ELR (cell line): ENCODE measurements around the gene NOP16.
"Not testable (repeated sequence)": the region's sequence is repeated elsewhere in the genome, so short reads cannot be mapped to it uniquely, and the experiment has no call there.

Experiments
- DNase-seq: peaks from one replicate; pipeline ENCODE4 v3.0.0-alpha.2; 2015; ENCODE audit warnings: low read depth

Gene NOP16

DNA sequence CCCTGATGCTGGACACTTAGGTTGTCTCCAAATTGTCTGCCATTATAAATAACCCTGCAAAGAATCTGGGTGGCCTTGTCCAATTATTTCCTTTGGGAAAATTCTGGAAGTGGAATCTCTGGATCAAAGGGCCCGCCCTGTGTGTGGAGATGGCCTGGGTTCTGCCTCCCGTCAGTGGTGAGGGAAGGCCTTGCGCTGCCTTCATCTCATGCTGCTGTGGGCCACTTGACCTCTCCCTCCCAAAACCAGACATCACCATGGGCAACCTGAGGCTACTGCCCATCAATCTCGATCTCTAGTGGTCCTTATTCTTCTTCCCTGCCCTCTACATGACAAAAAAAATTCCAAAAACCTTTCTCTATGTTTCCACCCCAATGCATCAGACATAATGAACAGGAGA lies 21.4 kb upstream of the NOP16 start:
- no peak for DNase-seq

DNA sequence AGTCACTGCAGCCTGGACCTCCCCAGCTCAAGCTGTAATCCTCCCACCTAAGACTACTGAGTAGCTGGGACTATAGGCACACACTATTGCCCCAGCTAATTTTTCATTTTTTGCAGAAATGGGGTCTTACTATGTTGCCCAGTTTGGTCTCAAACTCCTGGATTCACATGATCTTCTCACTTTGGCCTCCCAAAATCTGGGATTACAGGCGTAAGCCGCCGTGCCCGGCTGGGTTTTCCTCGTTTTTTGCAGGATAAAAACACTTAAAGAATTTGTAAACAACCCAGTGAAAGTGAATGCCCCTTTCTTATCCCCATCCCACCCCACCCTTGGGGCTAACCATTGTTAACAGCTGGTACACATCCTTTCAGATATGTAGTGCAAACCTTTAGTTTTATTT lies 20.2 kb upstream of the NOP16 start:
- DNase-seq = no peak

DNA sequence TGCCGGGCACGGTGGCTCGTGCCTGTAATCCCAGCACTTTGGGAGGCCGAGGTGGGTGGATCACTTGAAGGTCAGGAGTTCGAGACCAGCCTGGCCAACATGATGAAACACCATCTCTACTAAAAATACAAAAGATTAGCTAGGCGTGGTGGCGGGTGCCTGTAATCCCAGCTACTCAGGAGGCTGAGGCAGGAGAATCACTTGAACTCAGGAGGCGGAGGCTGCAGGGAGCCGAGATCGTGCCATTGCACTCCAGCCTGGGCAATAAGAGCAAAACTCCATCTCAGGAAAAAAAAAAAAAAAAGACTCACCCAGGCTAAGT lies 19.8 kb upstream of the NOP16 start:
- DNase-seq = not testable (repeated sequence)

DNA sequence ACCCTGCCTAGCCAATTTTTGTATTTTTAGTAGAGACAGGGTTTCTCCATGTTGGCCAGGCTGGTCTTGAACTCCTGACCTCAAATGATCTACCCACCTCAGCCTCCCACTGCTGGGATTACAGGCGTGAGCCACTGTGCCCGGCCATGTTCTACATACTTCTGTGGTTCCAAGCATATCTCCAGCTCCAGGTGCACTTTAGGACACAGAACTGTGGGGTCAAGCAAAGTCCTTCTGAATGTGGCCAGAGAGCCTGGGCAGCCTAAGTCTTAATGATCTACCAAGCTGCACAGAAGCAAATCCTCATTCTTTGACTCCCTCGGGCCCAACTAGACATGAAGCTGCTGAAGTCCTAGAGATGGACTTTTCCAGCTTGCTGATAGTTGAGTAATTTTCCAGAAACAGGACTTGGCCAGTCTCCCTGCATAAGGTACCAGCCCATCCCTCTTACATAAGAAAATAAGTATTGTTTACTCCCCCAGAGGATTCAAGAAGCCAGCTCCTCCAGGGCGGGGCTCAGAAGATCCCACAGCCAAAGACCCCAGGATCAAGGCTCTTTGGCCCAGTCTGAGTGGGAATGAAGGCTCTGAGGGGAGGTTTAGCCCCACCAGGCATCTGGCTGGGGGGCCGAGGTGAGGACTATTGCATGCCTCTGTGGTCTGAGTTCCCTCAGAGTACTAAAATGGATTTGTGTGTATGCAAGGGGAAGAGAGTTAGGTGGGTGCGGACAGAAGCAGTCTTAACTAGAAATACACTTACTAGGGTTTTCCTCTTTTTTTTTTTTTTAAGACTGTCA lies 19.3 kb upstream of the NOP16 start:
- DNase-seq = no peak

DNA sequence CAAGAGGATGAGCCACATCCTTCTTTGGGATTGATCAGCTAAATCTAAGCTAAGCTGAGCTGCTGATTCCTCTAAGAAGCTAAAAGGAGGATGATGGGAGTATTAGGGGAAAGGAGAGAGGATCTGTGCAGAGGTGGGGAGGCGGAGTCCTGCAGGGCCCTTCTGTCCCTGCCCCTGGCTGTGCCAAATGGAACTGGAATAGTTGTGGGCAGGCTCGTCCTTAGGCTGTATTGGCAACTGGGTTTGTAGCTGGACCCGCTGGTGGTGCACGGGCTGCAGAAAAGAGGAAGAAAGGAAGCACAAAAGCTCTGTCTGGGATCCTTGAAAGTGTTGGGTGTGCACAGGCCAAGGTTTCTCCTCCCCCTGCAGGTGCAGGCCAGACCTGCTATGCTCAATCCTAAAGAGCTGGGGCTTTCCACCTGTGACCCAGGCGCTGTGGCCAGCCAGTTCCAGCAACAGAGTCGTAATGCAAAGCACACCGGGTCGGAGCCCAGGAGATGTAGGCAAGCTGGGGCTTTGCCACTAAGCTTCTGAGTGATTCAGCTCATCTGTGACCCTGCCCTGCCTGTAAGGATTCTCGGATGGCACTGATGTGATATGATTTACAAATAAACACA lies 18.1 kb upstream of the NOP16 start:
- DNase-seq = no peak

DNA sequence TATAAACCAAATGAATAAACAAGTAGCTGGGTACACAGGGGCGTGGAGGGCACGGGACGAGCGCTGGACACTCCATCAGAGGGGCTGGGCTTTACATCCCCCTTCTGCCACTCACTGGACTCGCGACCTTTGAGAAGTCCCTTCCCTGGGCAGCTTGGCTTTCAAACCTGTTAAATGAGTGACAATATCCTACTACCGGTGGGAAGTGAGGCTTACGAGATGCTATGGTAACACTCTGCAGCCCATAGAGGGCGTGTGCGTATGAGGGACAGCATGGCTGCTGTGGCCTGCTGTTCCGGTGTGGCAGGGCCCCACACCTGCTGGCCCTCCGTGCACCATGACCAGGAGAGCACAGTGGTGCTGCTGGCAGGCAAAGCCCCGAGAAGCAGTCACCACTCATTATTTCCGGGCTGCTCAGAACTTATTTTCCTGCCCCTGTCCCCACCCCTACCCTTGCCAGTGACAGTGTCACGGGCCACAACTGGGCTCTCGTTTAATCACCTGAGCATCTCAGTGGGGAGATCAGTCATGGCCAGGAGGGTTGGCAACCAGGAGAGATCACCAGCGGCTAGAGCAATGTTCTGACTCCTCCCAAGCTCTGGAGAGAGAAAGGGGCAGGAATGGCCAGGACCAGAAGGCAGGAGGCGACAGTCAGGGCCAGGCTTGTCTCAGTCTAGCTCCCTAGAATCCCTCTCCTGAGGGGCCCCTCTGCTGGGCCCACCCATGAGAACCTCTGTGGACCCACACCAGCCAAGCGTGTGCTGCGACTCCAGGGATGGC lies 17.4 kb upstream of the NOP16 start:
- no peak for DNase-seq

DNA sequence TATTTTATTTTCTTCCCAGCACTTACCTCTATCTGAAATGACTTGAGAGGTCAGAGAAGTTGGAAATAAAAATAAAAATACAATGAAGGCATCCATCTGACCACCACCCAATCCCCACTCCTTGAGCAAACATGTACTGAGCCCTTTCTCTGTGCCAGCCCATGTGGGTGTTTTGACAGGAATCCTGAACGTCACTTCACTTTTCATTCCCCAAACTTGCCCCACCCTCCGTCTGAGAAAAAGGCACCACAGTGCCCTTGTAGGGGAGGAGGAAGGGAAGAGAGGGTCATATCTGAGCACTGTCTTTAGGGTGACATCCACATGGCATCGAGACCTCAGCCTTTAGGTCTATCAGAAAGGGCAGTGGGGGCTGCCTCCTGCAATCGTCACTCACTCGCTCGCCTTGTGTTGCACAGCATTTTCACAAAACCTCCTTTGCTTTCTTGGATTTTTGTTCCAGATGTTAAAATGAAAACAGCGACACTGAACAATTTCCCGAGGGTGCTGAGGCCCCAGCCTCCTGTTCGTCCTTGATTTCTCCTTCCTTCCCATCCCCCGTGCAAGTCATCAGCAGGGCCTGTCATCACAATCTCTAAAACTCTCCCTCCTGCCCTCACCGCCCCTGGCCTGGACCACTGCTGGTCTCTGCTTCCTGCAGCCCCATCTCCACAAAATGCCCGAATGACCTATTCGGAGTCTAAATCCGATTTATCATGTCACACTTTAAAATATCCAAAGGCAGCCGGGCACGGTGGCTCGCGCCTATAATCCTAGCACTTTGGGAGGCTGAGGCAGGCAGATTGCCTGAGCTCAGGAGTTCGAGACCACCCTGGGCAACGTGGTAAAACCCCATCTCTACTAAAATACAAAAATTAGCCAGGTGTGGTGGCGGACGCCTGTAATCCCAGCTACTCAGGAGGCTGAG lies 13.1 kb upstream of the NOP16 start:
- DNase-seq = no peak

DNA sequence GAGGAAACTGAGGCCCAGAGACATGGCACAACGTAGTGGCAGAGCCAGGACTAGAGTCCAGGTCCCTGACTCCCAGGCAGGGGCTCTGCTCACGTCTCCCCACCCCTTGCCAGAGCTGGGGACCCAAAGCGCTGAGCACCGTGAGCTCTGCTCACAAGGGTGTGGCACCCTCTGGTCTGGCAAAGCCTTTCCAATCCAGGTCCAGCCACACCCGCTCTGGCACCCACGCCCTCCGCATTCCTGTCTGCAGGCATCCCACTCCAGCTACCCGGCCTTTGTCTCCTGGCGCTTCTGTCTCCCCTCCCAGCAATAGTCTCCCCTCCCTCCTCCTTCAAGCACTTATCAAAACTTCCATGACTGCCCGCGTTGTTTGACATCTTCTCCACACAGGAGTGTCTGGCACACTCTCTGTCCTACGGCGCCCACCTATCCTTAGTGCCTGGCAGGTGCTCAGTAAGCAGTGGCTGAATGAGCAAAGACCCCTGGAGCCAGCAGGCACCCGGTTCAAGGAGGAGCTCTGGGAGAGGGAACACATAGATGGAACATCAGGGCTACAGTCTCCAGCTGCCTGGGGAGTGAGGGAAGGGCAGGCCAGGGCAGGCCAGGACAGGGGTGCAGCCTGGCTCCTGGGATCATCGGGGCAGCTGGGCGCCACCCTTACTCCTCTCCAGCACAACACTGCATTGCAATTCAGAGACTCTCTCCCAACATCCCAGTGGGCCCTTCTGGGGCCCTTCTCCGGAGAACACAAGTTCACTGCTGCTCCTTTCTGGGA lies 12.2 kb upstream of the NOP16 start:
- no peak for DNase-seq

DNA sequence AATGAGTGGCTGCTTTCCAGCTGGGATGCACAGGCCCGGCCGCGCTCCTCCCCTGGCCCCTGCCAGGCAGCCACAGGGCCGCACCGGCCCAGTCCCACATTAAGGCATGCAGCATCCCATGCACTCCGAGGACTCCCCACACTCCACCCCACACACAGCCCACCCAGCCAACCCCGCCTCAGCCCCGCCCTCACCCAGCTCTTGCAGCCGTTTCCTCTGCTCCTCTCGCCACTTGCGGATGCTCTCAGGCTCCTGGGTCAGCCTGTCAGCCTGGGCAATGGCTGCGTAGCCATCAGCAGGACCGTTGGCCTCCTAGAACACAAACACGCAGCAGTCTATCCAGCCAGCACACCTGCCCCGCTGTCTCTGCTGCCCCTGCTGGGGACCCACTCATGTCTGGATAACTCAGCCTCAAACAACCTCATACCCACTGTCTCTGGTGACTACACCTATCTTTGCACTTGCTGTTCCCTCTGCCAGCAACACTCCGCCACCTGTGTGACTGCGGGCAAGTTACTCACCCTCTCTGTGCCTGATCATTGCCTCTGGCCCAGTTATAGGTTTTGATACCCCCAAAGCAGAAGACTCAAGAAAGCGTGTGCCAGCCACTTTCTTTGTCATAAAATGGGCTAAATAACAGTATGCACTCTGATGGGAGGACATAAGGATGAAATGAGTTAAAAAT lies 9.5 kb upstream of the NOP16 start:
- DNase-seq = no peak

DNA sequence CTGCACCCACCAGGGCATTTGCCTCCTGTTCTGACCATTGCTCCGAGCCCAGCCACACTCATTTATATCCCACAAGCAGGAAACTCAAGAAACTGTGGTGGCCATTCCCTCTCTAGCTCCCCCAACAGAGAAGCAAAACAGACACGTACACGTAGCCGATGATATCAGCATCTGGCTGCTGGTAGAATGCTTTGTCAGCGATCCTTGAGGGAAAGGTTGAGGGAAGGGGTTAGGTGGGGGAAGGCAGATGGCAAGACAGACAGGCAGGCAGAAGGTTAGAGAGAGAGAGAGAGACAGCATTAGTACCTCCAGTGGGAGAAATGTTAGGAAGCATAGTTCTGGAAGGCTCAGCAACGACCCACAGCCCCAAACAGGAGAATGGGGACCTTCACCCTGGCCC lies 7.9 kb upstream of the NOP16 start:
- no peak for DNase-seq

DNA sequence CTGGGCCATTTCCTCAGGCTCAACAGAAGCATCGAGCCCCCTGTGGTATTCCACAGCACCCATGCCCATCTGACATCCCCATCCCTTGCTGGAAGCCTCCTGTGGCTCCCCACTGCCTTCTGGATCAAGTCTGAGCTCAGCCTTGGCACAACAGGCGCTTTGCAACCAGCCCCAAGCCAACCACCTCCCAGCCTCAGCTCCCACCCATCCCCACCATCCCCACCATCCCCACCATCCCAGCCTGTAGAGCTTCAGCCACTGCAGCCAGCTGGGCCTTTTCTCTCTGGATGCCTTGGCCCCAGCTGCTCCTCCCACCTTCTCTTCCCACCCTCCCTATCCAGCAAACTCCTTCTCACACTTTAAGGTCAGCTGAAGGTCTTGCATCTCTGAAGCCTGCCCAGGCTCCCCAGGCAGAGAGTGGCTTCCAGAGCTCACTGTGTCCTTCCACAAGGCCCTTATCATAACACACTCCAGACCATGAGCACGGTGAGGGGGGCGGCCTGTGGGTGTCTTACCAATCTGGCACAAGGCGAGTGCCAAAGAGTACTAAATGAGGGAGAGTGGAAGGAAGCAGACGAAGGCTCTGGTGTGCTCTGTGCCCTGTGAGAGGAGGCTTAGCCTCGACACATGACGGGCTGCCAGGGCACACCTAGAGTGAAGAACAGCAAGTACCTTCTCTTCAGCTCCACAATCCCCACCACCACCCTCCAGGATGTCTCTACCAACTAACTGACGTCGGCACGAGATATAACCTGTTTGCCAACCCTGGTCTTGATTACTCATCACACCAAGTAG lies 6.7 kb upstream of the NOP16 start:
- DNase-seq = no peak

DNA sequence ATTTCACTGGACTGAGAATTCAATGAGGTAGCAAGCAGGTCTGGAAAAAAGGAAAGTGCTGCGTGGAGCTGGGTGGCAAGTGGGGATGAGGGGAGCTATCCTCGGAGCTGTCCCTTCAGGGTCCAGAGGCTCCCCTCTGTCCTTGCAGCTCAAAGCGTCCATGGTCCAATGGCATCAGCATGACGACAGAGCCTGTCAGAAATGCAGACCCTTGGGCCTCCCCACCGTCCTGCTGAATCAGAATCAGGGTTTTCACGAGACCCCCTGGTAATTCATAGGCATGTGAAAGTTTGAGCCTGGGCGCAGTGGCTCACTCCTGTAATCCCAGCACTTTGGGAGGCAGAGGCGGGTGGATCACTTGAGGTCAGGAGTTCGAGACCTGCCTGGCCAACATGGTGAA lies 5.7 kb upstream of the NOP16 start:
- no peak for DNase-seq

DNA sequence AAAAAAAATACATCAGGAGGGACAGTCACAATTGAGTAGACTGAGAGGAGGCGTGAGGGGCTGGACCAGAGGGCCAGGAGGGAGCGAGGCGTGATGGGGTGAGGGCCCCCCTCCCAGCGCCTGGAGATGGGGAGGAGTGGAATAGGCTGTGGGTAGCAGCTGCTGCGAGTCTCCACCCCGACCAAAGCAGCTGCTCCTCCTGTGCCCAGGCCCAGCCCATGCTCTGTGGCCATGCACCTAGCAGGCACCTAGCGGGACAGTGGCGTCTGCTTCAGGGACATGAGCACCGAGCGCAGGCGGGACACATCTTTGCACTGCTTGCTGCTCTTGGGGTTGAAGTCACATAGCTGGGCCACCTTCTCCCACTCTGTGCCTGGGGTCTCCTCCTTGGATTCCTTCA lies 4.1 kb upstream of the NOP16 start:
- no peak for DNase-seq

DNA sequence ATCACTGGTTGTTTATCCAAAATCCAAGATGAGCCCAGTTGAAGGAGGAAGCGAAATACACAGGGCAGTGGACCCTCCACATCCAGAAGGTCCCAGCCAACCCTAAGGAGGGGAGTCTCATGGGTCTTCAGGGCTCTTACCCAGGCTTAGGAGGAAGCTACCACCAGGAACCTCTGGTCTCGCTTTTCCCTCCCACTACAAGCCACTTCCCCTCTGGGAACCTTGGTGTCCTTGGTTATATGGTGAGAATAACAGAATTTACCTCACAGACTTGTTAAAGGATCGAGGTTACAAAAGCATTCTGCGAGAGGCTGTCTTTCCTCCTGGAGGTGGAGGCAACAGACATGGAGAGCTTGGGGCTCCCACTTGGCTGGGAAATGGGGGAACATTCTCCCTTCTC lies 3.6 kb upstream of the NOP16 start:
- DNase-seq = no peak

DNA sequence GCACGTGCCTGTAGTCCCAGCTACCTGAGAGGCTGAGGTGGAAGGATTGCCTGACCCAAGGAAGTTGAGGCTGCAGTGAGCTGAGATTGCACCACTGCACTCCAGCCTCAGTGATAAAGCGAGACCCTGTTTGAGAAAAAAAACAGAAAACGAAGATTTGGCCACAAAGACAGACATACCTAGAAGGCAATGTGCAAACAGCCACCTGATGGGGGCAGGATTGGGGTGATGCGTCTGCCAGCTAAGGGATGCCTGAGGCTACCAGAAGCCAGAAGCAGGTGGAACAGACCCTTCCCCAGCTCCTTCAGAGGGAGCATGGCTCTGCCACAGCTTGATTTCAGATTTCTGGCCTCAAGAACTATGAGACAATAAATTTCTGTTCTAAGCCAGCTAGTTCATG lies 3.1 kb upstream of the NOP16 start:
- no peak for DNase-seq

DNA sequence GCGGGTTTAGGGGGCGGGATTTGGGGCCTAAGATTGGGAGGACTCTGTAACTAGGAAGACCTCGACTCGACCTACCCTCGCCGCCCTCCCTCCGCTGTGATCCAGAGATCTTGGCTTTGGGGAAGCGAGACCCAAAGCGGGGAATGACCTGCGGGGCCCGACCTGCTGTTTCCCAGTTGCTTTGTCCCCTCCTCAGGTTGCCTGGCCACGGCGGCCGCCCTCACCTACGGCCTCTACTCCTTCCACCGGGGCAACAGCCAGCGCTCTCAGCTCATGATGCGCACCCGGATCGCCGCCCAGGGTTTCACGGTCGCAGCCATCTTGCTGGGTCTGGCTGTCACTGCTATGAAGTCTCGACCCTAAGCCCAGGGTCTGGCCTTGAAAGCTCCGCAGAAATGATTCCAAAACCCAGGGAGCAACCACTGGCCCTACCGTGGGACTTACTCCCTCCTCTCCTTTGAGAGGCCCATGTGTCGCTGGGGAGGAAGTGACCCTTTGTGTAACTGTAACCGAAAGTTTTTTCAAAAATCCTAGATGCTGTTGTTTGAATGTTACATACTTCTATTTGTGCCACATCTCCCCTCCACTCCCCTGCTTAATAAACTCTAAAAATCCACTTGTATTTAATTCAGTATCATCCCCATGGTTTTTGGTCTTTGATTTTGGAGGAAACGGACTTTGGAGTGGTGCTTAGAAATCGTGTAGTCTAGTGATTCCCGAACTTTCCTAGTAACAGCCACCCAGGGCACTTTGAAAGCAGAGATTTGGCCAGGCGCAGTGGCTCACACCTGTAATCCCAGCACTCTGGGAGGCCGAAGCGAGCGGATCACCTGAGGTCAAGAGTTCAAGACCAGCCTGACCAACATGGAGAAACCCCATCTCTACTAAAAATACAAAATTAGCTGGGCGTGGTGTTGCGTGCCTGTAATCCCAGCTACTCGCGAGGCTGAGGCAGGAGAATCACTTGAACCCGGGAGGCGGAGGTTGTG lies 1.0 kb upstream of the NOP16 start:
- no peak for DNase-seq

DNA sequence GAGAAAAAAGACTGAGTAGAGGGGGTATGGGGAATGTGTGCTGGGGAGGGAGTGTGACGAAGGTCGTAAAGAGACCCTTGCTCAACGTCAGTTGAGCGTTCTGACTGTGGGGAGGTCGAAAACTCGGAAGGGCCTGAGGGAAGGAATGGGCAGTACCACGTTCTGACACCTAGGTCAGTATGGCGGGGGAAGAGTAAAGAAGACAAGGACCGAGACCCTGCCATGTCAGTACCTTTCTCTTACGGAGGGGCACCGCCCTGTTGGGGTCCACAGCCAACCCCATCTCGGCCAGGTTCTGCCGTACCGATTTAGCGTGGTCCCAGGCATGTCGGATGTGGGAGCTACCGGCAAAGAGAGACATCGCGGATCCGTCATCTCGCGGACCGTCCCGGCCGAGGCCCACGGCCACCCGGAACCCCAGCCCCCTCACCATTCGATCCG lies 375 bp downstream of the NOP16 start:
- DNase-seq = peak; percentile 59

DNA sequence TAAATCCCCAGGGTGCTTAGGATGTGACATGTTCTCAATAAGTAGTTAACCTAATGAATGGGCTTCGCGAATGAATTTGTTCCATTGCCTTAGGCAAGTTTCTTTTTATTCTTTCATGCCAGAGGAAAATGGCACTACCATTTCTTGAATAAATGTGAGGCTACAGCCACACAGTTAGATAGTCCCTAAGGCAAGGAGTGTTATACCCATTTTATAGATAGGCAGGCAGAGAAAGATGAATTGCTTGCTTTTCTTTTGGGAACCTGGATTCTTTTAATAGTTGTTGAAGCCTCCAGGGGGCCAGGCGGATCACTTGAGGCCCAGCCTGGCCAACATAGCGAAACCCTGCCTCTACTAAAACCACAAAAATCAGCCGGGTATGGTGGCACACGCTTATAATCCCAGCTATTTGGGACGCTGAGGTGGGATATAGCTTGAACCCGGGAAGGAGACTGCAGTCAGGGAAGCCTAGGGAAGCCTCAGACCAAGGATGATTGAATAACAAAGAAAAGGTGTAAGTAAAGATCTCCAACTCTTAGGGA lies 943 bp downstream of the NOP16 start:
- DNase-seq = peak; percentile 36
